Effector CD4-positive, alpha-beta T cell (primary cell): Measurements from ENCODE around the gene SLAIN2.

Source experiments
- DNase-seq: peaks from one replicate; pipeline ENCODE4 v3.0.0-alpha.2; 2020

Gene SLAIN2

DNA sequence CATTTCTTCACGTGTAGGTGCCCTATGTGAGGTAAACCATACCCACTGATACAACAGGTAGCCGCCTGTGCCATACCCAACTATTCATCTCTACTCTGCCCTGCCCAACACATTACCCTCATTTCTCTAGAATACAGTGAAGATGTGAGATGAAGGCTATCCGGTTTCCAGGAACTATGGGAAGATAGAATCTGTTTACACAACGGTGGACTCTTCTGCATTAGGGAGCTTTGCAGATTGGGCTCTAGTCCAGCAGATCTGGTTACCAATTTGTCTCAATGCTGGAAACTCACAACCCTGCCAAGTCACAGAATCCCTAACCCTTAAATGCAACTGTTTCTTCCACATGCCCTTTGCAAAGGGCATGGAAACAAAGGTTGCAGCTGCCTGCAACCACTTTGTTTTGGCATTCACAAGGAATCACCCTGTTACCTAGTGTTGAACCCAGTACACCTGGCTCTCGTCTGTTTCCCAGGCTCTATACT lies 6.4 kb upstream of the SLAIN2 start:
- DNase-seq: no peak

DNA sequence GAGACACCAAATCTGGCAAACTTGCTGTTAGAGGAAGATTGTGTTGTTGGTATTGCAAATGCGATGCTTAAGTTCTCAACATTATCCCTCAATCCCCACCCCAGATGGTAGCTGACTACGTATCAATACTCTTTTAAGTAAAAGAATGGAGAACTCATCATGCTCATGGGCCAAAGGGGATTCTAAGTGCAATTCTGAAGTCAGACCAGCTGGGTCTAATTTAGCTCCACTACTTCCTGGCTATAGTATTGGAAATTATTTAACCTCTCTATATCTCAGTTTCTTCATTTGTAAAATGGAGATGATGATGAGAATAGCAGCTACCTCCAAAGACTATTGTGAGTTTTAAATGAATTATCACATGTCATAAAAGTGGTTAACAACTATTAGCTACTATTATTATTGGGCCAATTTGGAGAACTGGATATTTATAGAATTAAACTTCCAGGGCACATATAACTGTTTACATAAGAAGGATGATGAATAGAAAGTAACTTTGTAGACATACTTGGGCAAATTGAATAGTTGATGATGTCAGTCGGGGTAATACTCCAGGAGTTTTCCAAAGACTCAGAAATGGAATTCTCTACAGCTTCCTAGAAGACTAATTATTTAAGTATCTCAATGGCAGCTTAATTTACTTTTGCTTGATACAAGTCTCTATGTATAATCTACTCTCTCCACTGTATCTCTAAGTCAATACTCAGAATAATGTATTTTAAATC lies 5.0 kb upstream of the SLAIN2 start:
- no peak for DNase-seq

DNA sequence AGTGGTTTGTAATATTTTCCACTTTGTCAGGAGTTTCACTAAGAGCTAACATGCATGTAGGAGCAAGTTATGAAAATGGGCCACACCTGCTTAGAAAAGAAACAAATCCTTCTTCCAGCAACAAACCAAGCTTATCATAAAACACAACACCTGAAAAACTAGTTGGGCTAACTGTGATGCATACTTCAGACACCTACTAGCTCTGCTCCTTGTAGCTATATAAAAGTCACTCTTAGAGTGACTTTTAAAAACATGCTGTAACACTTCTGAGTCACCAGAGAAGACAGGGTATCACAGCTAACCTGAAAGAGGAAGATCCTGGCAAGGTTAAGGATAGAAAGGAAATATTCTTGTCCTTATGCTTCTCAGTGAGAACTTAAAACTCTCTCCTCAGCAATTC lies 3.6 kb upstream of the SLAIN2 start:
- DNase-seq: no peak

DNA sequence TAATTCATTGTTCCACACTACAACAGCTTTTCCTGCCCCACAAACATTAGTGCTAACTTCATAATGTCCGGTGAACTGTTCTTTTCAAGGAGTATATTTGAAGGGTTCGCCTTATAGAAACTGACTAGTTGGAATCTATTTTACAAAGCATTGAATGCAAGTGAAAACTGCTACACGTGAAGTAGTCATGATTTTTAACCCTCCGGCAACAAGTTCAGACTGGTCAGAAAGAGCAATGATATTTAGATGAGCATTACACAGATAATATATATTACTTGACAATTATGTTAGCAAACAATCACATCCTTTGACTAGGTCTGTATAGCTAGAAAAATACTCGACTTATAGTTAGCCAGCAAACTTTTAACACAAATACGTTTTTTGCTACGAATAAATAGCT lies 1.7 kb upstream of the SLAIN2 start:
- DNase-seq: no peak

DNA sequence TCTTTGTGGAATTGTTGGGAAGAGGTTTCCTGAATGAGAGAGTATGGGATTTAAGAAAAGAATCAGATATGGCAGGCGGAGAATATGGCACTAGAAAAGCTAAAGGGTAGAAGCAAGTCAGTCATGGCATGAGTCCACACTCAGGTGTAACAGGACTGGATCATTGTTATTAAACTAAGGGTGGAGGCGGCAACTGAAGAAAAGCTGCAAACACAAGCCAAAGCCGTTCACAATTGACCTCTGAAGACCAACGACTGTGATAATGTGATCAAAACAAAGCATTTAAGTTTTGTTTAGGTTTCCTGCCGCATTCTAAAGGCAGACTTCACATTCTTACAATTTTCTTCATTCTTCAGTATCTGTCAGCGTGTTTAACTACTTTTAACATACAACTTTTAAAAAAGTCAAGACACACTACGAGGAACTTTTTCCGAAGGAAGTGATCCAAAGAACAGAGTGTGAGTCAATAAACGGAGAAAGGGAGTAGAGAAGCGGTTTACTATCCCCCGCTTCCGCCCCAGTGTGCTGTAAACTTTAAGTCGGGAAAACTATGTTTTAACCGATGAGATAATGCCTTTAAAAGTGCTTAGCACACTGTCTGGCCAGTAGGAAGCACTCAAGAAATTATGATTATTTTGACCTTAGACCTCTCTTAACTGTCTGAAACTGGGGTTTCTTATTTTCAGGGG lies 909 bp upstream of the SLAIN2 start:
- DNase-seq: peak; percentile 9

DNA sequence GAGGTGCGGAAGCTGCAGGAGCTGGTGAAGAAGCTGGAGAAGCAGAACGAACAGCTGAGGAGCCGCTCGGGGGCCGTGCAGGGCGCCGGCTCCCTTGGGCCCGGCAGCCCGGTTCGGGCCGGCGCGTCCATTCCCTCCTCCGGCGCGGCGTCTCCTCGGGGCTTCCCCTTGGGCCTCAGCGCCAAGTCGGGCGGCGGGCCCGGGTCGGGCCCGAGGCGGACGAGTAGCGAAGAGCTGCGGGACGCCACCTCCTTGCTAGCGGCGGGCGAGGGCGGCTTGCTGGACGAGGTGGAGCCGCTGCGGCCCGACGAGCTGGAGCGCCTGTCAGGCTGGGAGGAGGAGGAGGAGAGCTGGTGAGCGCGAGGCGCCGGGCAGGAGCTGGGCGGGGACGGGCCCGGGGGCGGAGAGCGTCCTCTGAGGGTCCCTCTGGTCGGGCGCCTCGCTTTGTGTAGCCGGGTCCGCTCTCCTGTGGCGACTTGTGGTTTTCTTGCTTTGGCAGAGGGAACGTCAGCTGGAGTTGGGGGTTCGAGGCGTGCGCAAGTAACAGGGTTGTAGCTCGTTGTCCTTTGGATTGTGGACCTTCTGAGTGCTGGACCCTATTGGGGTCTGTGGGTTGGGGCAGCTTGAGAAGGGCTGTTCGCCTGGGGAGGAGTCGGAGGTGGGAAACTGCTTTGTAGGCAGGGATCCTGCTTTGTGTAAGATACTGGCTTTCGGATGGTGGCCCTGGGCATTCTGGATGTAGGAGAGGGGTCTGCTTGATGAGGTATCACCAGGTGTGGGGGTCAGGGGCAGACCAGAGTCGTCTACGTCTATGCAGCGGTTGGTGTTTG lies 662 bp downstream of the SLAIN2 start:
- peak; percentile 35 for DNase-seq

DNA sequence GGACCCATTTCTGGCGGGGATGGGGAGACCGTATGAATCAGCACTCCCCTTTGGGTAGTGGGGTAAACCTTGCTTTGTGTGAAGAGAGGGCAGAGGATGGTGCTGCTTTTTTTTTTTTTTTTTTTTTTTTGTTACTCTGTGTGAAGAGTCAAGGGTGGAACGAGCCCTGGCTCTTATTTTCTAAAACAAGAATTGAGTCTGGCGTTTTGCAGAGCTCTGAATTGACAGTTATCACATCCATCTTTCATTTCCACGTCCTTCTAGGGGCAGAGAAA lies 1.2 kb downstream of the SLAIN2 start:
- DNase-seq: no peak

DNA sequence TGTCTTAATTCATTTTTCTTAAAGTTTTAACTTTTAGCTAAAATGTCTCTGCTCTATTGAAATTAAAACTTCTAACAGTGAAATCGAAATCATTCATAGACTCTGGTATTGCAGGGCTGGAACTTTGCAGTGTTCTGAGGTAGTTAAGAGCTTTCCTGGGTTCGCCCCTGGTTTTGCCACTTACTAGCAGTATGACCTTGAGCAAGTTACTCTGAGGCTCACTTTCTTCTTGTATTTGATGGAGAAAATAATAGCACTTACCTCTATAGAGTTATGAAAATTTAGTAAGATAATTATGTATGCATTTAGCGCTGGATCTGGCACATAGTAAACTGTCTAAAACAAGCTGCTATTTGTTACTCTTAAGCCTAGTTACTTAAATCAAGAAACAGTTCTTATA lies 1.7 kb downstream of the SLAIN2 start:
- no peak for DNase-seq

DNA sequence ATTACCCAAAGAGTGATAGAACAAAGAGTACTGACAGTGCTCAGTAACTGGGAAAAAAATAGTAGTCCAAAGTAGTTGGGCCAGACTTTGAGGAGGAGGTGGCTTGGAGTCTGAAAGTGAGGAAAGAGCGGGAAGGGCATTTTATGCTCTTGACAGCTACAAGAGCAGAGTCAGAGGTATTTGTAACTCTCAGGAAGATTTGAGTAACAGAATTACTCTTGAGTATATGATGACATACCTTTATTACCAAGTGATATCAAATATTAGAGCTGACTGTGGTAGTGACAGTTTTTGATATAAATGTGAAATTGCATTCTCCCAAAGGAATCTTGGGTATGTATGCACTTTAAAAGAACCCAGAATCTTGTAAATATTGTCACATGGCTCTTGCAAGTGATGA lies 2.2 kb downstream of the SLAIN2 start:
- DNase-seq: no peak

DNA sequence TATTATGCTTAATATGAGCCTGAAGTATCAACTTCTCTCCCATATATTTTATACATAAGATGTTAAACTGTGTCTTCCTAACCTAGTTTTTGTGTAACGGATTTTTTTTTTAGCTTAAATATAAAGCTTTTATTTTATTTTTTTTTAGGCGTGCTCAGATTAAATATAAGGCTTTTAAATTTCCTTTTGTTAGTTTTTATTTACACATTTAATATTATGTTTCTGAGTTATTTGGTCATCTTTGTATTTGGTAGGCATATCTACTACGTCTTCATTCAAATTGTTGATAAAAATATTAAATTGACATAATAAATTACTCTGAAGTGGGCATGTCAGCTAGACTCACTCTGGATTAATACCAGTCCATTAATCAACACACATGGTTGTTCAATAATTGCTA lies 4.2 kb downstream of the SLAIN2 start:
- no peak for DNase-seq

DNA sequence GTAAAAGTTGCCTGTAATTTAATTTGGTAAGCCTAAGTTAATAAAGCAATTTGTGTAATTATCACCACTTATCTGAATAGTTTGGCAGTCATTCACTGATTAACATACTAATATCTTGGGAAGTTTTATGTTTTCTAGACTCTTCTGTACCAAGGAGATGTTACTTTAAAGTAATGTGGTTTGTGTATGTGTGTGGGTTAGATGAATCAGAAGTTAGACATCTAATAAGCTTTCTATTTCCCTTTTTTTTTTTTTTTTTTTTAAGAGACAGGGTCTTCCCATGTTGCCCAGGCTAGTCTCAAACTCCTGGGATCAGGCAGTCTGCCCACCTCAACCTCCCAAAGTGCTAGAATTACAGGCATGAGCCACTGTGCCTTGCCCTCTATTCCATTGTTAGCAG lies 5.3 kb downstream of the SLAIN2 start:
- no peak for DNase-seq

DNA sequence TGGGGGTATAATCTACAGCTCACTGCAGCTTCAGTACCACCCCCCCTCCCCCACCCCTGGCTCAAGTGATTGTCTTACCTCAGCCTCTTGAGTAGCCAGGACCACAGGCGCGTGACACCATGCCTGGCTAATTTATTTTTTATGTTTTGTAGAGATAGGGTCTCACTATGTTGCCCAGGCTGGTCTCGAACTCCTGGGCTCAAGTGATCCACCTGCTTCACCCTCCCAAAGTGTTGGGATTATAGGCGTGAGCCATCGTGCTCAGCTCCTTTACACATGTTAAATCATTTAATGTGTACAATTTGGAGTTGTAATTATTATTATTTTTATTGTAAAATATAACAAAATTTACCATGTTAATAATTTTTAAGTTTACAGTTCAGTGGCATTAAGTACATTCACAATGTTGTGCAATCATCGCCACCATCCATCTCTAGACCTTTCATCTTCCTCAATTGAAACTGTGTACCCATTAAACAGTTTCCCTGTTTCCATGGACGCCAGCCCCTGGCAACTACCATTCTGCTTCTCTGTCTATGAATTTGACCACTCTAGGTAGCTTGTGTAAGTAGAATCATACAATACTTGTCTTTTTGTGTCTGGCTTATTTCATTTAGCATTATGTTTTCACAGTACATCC lies 6.1 kb downstream of the SLAIN2 start:
- DNase-seq: no peak

DNA sequence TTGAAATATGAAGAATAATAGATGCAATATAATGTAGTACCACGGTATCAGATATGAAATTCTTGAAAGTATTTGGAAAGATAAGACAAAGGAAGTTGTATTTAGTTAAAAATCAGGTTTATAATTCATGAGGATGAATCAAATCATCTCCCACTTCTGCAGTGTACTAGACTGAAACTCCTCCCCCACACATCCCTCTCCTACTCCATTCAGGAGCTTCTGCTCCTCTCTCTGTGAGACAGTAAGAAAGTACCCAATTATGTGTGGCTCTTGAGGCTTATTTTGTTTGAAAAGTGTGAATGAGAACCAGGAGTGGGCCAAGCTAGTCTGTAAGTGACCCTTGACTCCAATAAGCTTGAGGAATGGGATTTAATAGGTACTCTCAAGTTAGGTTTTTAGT lies 9.5 kb downstream of the SLAIN2 start:
- DNase-seq: no peak

DNA sequence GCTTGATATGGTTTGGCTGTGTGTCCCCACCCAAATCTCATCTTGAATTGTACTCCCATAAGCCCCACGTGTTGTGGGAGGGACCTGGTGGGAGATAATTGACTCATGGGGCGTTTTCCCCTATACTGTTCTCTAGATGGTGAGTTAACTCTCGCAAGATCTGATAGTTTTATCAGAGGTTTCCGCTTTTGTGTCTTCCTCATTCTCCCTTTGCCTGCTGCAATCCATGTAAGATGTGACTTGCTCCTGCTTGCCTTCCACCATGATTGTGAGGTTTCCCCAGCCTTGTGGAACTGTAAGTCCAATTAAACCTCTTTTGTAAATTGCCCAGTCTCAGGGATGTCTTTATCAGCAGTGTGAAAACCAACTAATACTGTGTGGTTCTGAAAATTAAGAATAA lies 11.5 kb downstream of the SLAIN2 start:
- no peak for DNase-seq

DNA sequence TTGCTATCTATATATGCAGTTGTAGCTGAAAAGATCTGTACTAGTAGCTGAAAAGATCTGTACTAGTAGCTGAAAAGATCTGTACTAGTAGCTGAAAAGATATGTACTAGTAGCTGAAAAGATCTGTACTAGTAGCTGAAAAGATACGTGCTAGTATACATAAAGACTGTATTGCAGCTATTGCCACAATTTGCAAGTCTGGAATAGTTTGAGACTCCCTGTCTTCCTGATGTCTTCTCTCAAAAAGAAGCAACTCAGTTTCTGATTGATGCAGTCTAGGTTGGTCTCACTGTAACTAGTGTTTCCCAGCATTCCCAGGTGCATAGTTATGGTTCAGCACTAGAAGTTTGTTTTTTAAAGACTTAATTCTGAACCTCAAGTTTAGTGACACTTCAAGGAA lies 15.0 kb downstream of the SLAIN2 start:
- no peak for DNase-seq

DNA sequence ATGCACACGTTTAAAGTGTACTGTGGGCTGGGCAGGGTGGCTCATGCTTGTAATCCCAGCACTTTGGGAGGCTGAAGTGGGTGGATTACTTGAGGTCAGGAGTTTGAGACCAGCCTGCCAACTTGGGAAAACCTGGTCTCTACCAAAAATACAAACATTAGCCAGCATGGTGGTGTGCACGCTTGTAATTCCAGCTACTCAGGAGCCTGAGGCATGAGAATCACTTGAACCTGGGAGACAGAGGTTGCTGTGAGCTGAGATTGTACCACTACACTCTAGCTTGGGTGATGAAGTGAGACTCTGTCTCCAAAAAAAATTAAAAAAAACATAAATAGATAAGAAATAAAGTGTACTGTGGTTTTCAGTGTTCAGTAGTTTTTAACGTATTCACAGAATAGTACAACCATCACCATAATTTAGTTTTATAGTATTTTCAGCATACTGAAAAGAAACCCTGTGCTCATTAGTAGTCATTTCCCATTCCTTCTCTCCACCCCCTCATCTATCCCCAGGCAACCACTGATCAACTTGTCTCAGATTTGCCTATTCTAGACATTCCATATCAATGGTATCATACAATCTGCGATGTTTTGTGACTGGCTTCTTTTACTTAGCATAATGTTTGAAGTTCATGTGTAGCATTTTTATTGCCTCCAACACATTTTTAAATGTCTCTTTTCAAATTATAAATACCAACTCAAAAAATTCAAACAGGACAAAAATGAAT lies 19.1 kb downstream of the SLAIN2 start:
- DNase-seq: no peak

DNA sequence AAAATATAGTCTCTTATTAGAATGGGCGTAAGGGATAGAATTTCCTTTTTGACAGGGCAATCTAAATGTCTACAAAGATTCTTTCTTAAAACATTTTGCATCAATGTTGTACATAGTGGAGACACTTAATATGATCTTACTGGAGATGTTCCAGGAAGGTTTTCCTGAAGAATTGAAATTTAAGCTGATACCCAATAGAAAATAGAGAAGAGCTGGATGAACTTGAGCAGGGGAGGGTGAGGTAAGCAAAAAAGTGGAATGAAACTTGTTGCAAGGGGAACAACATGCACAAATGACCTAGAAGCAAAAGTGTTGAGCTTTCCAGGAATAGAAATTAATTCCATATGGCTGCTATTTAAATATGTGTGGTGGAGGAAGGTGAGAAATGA lies 19.7 kb downstream of the SLAIN2 start:
- DNase-seq: no peak

DNA sequence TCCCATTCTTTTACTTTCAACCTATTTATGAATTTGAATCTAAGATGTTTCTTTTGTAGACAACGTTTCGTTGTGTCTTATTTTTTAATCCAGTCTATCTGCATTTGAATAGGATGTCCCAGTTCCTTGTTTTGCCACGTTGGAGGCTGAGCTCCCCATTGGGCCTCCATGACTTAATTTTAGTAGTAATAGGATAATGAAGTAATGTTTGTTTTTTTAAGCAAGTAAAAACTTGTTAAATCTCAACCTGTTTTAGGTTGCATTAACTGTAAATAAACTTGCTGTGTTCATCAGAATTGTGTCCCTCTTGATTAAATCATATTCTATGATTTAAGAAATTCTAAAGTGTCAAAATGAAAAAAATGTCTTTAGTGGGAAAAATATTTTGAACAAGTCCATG lies 25.3 kb downstream of the SLAIN2 start:
- DNase-seq: no peak

DNA sequence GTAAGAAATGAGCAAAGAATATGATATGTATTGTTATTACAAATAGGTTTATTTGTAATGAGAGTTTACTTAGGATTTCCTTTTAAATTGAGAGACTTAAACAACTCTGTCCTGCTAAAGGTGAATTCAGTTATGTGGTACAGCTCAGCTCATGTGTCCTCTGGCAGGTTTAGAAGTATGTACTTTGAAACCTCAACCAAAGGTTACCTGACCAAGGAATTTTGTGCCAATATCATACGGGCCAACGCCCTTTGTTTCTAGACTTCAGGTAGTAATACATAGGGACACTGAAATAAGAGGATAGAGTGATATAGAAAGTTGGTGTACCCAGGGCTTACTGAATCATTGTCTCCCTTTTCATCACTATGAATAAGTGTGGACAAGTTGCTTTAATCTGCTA lies 25.7 kb downstream of the SLAIN2 start:
- no peak for DNase-seq

DNA sequence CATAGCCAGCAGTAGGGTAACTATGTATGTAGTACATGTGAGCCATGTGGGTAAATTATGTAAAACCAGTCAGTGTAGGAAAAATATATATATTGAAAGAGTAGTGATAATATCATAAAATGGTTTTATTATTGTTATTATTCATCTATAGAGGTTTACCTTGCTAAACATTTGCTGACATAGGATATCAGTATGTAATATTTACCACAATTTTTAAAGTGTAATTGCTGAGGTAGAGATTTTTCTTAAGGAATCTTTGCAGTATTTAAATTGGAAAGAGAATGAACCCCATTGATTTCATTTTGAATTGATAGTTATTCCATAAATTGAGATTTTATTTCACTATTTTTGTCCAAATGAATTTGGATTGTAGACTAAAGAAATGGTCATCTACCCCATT lies 27.1 kb downstream of the SLAIN2 start:
- no peak for DNase-seq

DNA sequence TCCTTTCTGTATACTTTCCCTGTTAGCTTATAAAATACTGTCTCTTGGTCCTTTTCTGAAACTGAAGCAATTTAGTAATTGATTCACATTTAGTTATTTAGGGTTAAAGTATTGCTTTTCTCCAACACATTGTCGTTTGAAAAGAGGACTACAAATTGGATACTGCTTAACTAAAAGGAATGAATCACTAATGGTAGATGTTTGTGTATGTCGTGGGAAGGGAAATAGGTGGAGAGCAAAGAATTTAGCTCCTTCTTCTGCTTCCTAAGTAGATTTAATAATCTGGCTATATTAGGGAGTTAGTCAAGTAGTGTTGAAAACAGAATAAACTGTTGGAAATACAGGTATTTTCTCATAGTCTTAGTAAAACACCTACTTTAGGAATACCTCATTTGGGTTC lies 27.9 kb downstream of the SLAIN2 start:
- DNase-seq: no peak

DNA sequence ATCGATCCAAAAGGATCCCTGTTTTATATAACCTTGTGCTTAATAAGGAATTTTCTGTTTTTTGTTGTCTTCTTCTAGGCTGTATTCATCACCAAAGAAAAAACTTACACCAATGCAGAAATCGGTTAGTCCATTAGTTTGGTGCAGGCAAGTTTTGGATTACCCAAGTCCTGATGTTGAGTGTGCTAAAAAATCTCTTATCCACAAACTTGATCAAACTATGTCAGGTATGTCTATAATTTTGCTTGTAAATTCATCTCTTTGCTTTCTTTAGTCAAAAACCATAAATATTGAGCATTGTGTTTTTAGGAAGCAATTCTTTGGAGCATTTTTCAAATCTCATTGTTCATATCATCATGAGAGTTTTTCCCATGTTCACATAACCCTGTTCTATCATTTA lies 28.4 kb downstream of the SLAIN2 start:
- DNase-seq: no peak
